ENCODE data around the gene KANSL1.
"Not testable (repeated sequence)": the region's sequence is repeated elsewhere in the genome, so short reads cannot be mapped to it uniquely, and the experiment has no call there.

The KANSL1 gene

DNA sequence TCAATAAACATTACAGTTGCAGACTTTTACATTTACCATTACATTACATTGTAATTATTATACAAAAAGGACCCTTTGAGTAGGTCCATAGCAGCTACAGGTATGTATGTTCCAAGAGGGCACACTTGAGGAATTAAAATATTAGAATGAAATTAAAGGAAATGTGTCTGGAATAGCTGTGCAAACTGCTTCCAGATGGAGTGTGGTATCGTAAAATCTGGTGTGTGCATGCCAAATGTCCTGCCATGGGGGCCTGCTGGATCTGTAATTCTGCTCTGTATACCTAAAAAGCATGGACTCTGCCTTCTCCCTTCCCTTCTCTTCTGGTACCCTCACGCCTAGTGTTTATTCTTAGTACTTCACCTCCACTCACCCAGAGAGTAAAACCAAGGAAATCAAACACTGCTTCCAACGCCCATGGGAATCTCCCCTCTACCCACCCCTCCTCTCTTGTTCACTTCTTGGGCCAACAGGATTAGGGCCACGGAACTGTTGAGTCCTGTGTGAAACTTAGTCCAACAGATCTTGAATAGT is 155.4 kb downstream of the KANSL1 start:
- no peak for DNase-seq

DNA sequence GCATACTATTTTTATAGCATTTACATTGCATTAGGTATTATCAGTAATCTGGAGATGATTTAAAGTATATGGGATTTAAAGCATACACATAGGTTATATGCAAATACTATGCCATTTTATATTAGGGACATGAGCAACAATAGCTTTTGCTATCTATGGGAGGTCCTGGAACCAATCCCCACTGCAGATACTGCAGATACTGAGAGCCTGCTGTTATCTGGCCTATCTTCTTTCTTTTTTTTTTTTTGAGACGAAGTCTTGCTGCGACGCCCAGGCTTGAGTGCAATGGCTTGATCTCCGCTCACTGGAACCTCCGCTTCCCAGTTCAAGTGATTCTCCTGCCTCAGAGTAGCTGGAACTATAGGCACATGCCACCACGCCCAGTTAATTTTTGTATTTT is 156.7 kb downstream of the KANSL1 start:
- DNase-seq, result no peak

DNA sequence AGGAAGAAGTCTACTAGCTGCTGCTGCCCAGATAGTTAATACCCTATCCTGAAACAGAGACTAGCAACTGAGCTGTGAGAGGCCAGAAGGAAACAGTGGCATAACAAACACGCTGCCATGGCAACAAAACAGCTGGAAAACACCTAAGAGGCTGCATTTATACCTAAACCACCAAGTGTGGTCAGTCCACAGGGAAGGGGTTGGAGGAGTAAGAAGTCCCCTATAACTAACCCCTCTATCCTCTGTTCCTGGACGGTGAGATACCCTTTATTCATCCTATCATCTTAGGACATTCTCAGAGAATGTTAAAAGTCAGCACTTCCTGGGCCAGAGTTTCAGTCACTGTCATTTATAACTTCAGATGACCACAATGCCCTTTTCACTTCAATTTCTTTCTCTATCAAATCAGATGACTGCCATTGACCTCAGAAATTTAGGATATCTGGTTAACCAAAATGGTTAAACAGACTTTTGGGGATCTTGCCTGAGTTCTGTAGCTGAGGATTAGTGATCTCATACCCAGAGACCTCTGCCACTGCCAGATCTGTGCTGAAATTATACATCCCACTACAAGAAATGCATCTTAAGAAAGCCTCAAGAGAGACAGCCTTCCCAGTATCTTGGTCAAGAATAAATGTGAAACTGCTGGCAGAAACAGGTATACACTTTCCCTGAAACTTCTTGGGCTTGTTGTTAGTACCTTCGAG is 158.0 kb downstream of the KANSL1 start:
- DNase-seq, result no peak

DNA sequence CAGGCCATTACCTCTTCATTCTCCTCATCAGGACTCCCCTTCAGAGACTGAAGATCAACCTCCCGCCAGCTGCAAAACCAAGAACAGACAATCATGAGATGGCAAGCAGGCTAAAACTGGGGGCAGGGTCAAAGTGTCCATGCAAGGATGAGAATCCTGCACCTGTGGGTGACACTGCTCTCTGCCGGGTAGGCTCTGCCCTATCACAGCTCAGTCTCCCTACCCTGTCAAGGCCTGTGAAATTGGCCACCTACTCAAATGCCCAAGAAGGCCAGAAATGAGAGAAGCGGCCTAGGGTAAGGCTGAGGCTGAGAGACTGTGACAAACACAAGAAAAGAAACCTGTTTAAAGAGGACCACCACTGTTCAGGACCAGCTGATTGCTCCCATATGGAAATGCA is 159.8 kb downstream of the KANSL1 start:
- DNase-seq, result no peak

DNA sequence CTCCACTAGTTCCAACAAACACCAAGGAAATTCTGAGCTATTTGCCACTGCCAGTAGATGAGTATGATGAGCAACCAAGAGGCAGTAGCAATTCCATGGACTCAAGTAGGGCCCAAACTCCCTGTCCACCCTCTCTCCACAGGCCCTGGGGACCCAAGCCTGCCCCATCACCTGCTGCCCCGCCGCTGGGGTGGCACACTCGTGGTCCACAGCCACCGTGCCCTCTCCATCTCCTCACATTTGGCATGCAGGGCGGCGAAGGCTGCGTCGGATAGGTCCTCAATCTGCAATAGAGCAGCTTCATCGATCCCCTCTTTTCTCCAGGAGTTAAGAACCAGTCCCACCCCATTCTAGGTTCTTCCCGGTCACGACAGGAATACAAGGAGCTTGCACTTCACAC is 160.3 kb downstream of the KANSL1 start:
- DNase-seq, result no peak

DNA sequence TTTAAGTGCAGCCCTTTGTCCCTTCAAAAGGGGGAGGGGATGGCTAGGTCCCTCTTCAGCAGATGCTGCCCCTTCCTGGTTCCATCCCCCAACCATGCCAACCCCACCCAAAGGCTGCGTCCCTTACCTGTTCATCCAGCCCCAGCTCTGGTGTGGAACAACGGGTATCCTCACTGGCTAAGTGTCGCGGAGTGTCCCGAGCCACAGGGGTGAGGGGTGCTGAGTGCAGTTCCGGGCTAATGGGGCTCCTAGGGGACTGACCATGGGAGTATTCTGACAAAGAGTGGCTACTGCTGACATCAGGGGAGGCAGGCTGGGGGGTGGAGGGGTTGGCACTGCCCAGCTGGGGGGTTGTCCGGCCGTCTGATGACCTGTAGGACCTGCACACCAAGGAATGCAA is 161.3 kb downstream of the KANSL1 start:
- no peak for DNase-seq

DNA sequence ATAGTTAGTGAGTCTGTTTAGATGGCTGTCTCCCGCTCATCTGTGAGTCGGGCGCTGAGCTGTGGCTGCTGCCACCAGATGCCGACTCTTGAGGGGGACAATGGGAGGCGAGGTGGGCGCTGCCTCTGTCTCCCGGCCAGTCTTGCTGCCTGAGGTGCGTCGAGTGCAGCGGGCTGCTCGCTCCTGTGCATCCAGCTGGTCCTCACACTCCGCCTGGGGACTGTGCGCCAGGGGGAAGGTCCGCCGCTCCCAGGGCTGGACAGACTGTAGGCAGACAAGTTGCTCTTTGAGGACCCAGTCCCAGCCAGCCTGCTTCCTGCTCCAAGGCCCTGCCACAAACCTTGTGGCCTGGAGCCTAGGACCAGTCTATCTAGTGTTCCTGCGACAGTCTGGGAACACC is 161.8 kb downstream of the KANSL1 start:
- no peak for DNase-seq

DNA sequence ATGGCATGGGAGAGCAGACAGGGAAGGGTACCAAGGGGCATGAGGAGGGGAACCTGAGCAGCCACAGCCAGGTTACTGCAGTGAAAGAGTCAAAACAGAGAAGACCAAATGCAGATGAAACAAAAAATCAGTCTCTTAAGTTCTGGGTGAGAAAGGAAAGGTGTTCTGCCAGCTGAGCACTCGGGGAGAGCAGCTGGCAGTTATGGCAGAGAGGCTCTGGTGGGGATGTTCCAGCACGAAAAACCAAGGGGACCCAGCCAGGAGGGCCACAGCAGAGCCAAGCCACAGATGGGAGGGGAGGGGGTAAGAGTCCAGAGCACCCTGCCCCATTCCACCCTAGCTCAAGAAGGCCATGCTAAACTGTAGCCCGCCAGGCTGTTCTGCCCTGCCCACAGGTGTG is 162.5 kb downstream of the KANSL1 start:
- DNase-seq, result no peak

DNA sequence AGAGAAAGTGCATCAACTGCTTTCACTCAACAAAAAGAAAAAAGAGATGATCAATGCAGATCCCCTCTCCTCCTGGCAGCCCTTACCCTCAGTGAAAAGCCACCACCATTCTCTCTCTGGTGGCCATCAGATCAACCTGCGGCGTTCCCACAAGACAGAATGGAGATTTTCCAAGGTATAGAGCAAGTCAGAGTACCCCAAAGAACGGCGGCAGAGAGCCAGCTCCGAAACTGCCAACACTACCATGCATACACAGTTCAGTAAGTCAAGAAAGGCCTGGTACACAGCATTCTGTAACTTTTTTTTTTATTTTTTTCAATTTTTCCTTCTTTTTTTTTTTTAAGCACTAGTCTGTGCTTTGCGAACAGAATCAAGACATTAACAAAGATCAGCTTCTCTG is 163.6 kb downstream of the KANSL1 start:
- DNase-seq, result no peak

DNA sequence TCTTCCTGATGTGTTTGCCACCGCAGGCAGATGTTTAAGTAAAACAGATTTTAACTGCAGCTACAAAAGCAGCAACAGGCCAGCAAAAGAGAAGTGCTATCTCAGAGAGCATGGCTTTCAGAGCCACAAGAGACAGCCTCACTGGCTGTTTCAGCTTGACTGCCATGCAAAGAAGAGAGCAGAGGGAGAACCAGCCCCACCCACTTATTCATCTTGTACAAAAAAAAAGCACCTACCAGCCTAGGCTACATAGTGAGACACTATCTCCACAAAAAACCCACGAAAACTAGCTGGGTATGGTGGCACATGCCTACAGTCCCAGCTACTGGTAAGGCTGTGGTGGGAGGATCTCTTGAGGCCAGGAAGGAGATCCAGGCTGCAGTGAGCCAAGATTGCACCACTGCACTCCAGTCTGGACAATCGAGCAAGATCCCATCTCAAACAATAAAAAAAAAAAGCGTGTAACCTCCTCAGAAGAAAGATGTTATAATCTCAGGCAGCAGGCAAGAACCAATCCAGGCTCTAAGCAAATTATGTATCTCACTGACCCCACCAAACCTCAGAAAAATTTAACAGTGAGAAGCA is 164.2 kb downstream of the KANSL1 start:
- no peak for DNase-seq

DNA sequence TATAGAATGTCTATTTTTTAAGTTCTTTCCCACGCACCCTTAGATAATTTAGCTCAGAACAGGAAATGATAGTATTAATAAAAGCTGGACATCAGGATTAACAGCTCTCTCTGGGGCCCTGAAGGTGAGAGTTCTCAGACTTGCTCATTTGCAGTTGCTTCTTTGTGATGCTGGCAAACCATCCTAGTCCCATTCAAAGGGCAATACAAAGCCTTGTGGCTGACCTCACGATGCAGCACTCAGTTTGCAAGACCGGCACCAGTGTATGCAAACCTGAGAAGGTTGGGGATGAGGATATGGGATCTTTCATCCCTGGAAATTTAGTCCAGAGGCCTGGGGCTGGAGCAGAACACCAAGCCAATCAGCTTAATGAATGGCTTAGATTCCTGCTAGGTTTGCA is 164.9 kb downstream of the KANSL1 start:
- DNase-seq, result no peak

DNA sequence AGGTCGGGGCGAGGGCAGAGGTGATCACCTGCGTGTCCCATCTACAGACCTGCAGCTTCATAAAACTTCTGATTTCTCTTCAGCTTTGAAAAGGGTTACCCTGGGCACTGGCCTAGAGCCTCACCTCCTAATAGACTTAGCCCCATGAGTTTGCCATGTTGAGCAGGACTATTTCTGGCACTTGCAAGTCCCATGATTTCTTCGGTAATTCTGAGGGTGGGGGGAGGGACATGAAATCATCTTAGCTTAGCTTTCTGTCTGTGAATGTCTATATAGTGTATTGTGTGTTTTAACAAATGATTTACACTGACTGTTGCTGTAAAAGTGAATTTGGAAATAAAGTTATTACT is 165.3 kb downstream of the KANSL1 start:
- no peak for DNase-seq

DNA sequence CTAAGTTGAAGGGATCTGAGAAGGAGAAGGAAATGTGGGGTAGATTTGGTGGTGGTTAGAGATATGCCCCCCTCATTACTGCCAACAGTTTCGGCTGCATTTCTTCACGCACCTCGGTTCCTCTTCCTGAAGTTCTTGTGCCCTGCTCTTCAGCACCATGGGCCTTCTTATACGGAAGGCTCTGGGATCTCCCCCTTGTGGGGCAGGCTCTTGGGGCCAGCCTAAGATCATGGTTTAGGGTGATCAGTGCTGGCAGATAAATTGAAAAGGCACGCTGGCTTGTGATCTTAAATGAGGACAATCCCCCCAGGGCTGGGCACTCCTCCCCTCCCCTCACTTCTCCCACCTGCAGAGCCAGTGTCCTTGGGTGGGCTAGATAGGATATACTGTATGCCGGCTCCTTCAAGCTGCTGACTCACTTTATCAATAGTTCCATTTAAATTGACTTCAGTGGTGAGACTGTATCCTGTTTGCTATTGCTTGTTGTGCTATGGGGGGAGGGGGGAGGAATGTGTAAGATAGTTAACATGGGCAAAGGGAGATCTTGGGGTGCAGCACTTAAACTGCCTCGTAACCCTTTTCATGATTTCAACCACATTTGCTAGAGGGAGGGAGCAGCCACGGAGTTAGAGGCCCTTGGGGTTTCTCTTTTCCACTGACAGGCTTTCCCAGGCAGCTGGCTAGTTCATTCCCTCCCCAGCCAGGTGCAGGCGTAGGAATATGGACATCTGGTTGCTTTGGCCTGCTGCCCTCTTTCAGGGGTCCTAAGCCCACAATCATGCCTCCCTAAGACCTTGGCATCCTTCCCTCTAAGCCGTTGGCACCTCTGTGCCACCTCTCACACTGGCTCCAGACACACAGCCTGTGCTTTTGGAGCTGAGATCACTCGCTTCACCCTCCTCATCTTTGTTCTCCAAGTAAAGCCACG is 165.9 kb downstream of the KANSL1 start:
- no peak for DNase-seq

DNA sequence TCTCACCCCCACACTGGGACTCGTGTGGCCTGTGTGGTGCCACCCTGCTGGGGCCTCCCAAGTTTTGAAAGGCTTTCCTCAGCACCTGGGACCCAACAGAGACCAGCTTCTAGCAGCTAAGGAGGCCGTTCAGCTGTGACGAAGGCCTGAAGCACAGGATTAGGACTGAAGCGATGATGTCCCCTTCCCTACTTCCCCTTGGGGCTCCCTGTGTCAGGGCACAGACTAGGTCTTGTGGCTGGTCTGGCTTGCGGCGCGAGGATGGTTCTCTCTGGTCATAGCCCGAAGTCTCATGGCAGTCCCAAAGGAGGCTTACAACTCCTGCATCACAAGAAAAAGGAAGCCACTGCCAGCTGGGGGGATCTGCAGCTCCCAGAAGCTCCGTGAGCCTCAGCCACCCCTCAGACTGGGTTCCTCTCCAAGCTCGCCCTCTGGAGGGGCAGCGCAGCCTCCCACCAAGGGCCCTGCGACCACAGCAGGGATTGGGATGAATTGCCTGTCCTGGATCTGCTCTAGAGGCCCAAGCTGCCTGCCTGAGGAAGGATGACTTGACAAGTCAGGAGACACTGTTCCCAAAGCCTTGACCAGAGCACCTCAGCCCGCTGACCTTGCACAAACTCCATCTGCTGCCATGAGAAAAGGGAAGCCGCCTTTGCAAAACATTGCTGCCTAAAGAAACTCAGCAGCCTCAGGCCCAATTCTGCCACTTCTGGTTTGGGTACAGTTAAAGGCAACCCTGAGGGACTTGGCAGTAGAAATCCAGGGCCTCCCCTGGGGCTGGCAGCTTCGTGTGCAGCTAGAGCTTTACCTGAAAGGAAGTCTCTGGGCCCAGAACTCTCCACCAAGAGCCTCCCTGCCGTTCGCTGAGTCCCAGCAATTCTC is 166.8 kb downstream of the KANSL1 start:
- no peak for DNase-seq

DNA sequence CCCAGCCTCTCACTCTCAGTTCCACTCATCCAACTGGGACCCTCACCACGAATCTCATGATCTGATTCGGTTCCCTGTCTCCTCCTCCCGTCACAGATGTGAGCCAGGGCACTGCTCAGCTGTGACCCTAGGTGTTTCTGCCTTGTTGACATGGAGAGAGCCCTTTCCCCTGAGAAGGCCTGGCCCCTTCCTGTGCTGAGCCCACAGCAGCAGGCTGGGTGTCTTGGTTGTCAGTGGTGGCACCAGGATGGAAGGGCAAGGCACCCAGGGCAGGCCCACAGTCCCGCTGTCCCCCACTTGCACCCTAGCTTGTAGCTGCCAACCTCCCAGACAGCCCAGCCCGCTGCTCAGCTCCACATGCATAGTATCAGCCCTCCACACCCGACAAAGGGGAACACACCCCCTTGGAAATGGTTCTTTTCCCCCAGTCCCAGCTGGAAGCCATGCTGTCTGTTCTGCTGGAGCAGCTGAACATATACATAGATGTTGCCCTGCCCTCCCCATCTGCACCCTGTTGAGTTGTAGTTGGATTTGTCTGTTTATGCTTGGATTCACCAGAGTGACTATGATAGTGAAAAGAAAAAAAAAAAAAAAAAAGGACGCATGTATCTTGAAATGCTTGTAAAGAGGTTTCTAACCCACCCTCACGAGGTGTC is 167.6 kb downstream of the KANSL1 start:
- no peak for DNase-seq

DNA sequence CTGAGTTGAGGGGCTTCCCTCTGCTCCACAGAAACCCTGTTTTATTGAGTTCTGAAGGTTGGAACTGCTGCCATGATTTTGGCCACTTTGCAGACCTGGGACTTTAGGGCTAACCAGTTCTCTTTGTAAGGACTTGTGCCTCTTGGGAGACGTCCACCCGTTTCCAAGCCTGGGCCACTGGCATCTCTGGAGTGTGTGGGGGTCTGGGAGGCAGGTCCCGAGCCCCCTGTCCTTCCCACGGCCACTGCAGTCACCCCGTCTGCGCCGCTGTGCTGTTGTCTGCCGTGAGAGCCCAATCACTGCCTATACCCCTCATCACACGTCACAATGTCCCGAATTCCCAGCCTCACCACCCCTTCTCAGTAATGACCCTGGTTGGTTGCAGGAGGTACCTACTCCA is 168.2 kb downstream of the KANSL1 start:
- DNase-seq, result no peak

DNA sequence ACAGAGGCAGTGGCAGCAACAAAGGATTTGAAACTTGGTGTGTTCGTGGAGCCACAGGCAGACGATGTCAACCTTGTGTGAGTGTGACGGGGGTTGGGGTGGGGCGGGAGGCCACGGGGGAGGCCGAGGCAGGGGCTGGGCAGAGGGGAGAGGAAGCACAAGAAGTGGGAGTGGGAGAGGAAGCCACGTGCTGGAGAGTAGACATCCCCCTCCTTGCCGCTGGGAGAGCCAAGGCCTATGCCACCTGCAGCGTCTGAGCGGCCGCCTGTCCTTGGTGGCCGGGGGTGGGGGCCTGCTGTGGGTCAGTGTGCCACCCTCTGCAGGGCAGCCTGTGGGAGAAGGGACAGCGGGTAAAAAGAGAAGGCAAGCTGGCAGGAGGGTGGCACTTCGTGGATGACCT is 168.6 kb downstream of the KANSL1 start:
- DNase-seq, result no peak

DNA sequence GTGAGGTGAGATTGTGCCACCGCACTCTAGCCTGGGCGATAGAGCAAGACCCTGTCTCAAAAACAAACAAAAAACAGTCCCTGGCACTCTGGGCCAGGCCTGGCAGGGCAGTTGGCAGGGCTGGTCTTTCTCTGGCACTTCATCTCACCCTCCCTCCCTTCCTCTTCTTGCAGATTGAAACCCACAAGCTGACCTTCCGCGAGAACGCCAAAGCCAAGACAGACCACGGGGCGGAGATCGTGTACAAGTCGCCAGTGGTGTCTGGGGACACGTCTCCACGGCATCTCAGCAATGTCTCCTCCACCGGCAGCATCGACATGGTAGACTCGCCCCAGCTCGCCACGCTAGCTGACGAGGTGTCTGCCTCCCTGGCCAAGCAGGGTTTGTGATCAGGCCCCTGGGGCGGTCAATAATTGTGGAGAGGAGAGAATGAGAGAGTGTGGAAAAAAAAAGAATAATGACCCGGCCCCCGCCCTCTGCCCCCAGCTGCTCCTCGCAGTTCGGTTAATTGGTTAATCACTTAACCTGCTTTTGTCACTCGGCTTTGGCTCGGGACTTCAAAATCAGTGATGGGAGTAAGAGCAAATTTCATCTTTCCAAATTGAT is 169.3 kb downstream of the KANSL1 start:
- DNase-seq, result no peak

DNA sequence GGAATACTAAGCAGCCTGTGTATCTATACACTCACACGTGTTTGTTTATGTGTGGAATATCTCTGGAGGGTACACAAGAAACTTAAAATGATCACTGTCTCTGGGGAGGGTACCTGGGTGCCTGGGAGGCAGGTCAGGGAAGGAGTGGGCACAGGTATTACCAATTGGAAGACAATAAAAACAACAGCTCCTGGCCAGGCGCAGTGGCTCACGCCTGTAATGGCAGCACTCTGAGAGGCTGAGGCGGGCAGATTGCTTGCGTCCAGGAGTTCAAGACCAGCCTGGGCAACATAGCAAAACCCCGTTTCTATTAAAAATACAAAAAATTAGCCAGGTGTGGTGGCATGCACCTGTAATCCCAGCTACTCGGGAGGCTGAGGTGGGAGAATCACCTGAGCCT is 169.9 kb downstream of the KANSL1 start:
- DNase-seq, result not testable (repeated sequence)

DNA sequence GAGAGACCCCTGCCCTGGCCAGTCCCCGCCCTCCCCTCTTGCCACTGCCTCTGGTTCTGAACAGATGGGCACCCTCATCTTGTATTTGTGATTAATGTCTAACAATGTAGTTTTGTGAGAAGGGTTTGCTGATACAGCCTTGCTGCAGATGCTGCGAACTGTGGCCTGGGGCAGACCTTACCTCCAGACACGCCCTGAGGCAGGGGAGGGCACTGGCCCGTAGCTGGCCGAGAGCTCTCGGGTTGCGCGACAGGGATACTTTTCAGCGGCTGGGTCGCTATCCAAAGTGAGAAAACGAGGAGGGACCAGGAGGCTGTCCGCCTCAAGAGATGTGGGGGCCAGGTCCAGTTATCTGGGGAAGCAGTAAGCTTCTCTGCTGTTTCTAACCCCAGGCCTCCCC is 172.2 kb downstream of the KANSL1 start:
- no peak for DNase-seq

DNA sequence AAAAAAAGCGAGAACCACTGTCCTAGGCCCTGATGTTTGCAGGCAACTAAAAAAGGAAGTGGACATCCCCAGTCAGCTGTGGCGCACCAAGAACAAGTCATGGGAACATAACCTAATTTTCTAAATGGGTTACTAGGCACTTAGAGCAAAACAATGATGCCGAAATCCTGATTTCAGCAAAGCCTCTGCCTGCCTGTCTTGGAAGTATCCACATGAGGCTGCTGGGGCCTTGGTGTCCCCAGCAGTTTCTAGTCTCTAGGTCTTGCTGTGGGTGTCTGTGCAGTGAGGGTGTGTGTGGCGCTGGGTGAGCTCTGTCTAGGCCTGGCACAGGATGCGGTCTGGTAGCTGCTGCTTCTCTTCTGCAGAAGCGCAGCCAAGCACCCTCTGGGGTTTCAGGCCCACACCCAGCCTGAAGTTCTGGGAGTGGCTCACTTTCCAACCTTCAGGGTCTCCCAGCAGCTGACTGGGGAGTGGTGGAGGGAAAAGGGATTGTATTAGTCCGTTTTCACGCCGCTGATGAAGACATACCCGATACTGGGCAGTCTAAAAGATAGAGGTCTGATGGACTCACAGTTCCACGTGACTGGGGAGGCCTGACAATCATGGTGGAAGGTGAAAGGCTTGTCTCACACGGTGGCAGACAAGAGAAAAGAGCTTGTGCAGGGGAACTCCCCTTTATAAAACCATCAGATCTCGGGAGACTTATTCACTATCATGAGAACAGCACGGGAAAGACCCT is 173.0 kb downstream of the KANSL1 start:
- DNase-seq, result no peak

All from effector CD8-positive, alpha-beta T cell (primary cell).